Measurements from ENCODE around the gene INTS11. TPM values are rescaled to one million over a fixed set of nuclear protein-coding genes. Genes with fewer than 3 reads are reported as not detected.

The INTS11 gene
- total and polyA plus RNA-seq, 2 of the 8 experiments (the other 6 are each of a cell fraction or from before 2014, with no cell fraction given), result 113 to 243 TPM

- Histone ChIP-seq H3K27ac (ENCODE audit: low read depth, low read length) (no peak overlapping the region), H4K20me1 (replicated peaks in 1 of 2; ENCODE audit: control insufficient read depth in 1 of 2, insufficient read depth in 2 of 2, low read length in 2 of 2) (peaks cover 5 to 19% of the 10 kb centered on the region in 2 experiments), H2BK5ac (ENCODE audit: low read depth, low read length) (no peak overlapping the region), H4K5ac (ENCODE audit: insufficient read length, low read depth, low read length) (no peak overlapping the region), H3K14ac (ENCODE audit: insufficient read length) (no peak overlapping the region), H4K91ac (replicated peaks; ENCODE audit: insufficient read length, low read length) (no peak overlapping the region), H3K23ac (ENCODE audit: insufficient read length) (no peak overlapping the region), H3K18ac (ENCODE audit: extremely low read depth, low read length) (no peak overlapping the region), H3K9ac (replicated peaks in 1 of 4; ENCODE audit: extremely low read depth in 1 of 4, low read depth in 3 of 4, low read length in 3 of 4) (no peak overlapping the region), H4K8ac (ENCODE audit: extremely low read depth, insufficient read depth, low read length) (no peak overlapping the region), H2BK120ac (replicated peaks; ENCODE audit: low read depth, low read length) (no peak overlapping the region), H3K4me3 (ENCODE audit: extremely low read depth in 1 of 4, insufficient read depth in 2 of 4, low read depth in 3 of 4, low read length in 4 of 4) (no peak overlapping the region), H2BK12ac (ENCODE audit: low read depth, low read length) (no peak overlapping the region), H3K79me1 (ENCODE audit: low read depth, low read length) (no peaks in the 10 kb centered on the region), H3K4me1 (replicated peaks in 1 of 4; ENCODE audit: control insufficient read depth in 3 of 4, insufficient read depth in 4 of 4, low read length in 3 of 4) (peaks cover 0 to 15% (median 11%) of the 10 kb centered on the region in 4 experiments; a peak in 5 of 7 replicates), H3K9me3 (ENCODE audit: insufficient read depth in 2 of 2, low read depth in 1 of 2, low read length in 1 of 2) (no peaks in the 10 kb centered on the region), H2BK20ac (ENCODE audit: low read length) (no peak overlapping the region), H3K27me3 (replicated peaks in 1 of 4; ENCODE audit: control insufficient read depth in 3 of 4, extremely low read depth in 1 of 4, insufficient read depth in 3 of 4, low read length in 3 of 4) (no peaks in the 10 kb centered on the region), H3K36me3 (ENCODE audit: control insufficient read depth in 2 of 4, insufficient read depth in 4 of 4, low read length in 3 of 4) (peaks cover 0 to 4% (median 0%) of the 10 kb centered on the region in 4 experiments; a peak in 1 of 8 replicates), H2BK15ac (ENCODE audit: low read length) (no peak overlapping the region), H3K79me2 (ENCODE audit: control insufficient read depth in 1 of 2, insufficient read depth in 2 of 2, low read length in 2 of 2) (no peaks in the 10 kb centered on the region), H3K4ac (replicated peaks; ENCODE audit: insufficient read length, low read depth, low read length) (no peak overlapping the region), H3K56ac (replicated peaks; ENCODE audit: insufficient read length, low read depth, low read length) (no peak overlapping the region), H3K4me2 (ENCODE audit: insufficient read depth in 1 of 2, low read depth in 2 of 2, low read length in 2 of 2) (no peak overlapping the region), H2AK5ac (ENCODE audit: low read depth, low read length) (no peak overlapping the region), H3K23me2 (ENCODE audit: low read depth, low read length) (no peaks in the 10 kb centered on the region), H2AFZ (ENCODE audit: low read length) (no peak overlapping the region)
- 95% methylated on average over 12 of the region's 12 CpGs; no CpG with 5 or more reads in 1 of the 2 experiments for WGBS, 2 experiments (ENCODE audit: extremely low coverage in 1 of 2, insufficient coverage in 1 of 2, insufficient read length in 1 of 2, insufficient replicate concordance in 2 of 2, low coverage in 1 of 2, low lambda C conversion rate in 2 of 2, missing lambda C conversion rate in 1 of 2)
- POLR2A ChIA-PET (ENCODE audit: partially characterized antibody), result interaction anchor here (0.7 to 1.9 kb wide), 5 partner anchors 9 to 69 kb away, joined by 3 to 7 read pairs (median 4); no protein-coding TSS in a partner anchor
- CTCF ChIA-PET (ENCODE audit: partially characterized antibody), result interaction anchor here (0.6 to 2.7 kb wide), 27 partner anchors 9 to 320 kb away, joined by 3 to 15 read pairs (median 3); no protein-coding TSS in a partner anchor
- DNase-seq (ENCODE audit: low read depth in 1 of 2, low spot score in 2 of 2) (no peak), FAIRE-seq (no peak)
- TF ChIP-seq CBX8 (IDR thresholded peaks at IDR 0.05; ENCODE audit: borderline replicate concordance, low read depth, low read length) (no peak), CTCF (IDR thresholded peaks at IDR 0.05; ENCODE audit: control extremely low read depth in 1 of 3, insufficient read depth in 1 of 3, low read depth in 1 of 3, low read length in 3 of 3) (no peak), SP4 (IDR thresholded peaks at IDR 0.05; ENCODE audit: low read length) (no peak), KDM5A (IDR thresholded peaks at IDR 0.05; ENCODE audit: low read length) (no peak), SP2 (IDR thresholded peaks at IDR 0.05; ENCODE audit: low read length) (no peak), CTBP2 (IDR thresholded peaks at IDR 0.05; ENCODE audit: borderline replicate concordance, insufficient read depth, insufficient read length, low read length) (no peak), CREB1 (IDR thresholded peaks at IDR 0.05) (no peak), PHF8 (conservative IDR thresholded peaks at IDR 0.05; ENCODE audit: low read depth, low read length) (no peak), POLR2AphosphoS5 (IDR thresholded peaks at IDR 0.05; ENCODE audit: low read depth, low read length) (no peak), JUND (IDR thresholded peaks at IDR 0.05; ENCODE audit: low read length) (no peak), RFX5 (IDR thresholded peaks at IDR 0.05; ENCODE audit: borderline replicate concordance, low read depth, low read length) (no peak), KDM1A (IDR thresholded peaks at IDR 0.05; ENCODE audit: borderline replicate concordance, low read length) (no peak)
Observed at GRCh38 chr1:1300352-1300739, 24.1 kb downstream of the INTS11 start.

Data from H1 (cell line).